Pancreas (tissue), 10 donors: Measurements from ENCODE around the gene R3HCC1L. TPM values are rescaled to one million over a fixed set of nuclear protein-coding genes. Genes with fewer than 3 reads are reported as not detected.

Experiments used
- ATAC-seq, 4 donors: fragments of 200-7000 bp; cut with Tn5 transposase; one replicate each; pipeline versions ENCODE4 v1.8.0 to v1.9.1; 2020; ENCODE audit warnings: mild to moderate bottlenecking in 4 of 4, moderate library complexity in 4 of 4
- DNase-seq, 6 donors: peaks; one replicate each; pipeline ENCODE4 v3.0.0-alpha.2; 2020
- FAIRE-seq: peaks from 2 replicates; lab custom pipeline; 2012; peaks lifted over from hg19 to GRCh38; lab: Jason Lieb, UNC
- H3K27ac ChIP-seq, 4 donors: fragments of 200-600 bp; sonication (generic); 1 replicate in 3 of 4; 2 replicates in 1 of 4; pipeline versions ENCODE4 v1.5.0 to v1.8.0; 2020
- H3K27me3 ChIP-seq, 4 donors: fragments of 200-600 bp; one replicate each; pipeline ENCODE4 v1.8.0; 2021
- H3K36me3 ChIP-seq, 3 donors: fragments of 200-600 bp; sonication (generic) in 1 of 3; one replicate each; pipeline versions ENCODE4 v1.5.0 to v1.8.0; 2020 to 2021
- H3K4me1 ChIP-seq, 3 donors: fragments of 200-600 bp; one replicate each; pipeline ENCODE4 v1.8.0; 2021
- H3K4me3 ChIP-seq, 4 donors: fragments of 200-600 bp; sonication (generic) in 2 of 4; one replicate each; pipeline versions ENCODE4 v1.5.0 to v1.8.0; 2020 to 2021
- H3K9me3 ChIP-seq, 4 donors: fragments of 200-600 bp; one replicate each; pipeline ENCODE4 v1.8.0; 2021
- WGBS, 2 donors: extraction: QIAGEN DNeasy Blood & Tissue Kit; methylation state at CpG; one replicate each; pipeline ENCODE4 v1.1.7; 2013; 5-methylcytosine and 5-hydroxymethylcytosine counted together
- intact Hi-C, 3 donors: fragments of 100-400 bp; cut with DNase I; formaldehyde crosslinking; loops; one replicate each; pipeline versions ENCODE4 v1.11.1 to v1.14.2; 2022
- polyA plus RNA-seq, 2 donors: library from polyadenylated mRNA; stranded (reverse); fragments of 200-250 nt; gene quantifications; one replicate each; pipeline ENCODE4 v1.2.3, GENCODE V29; 2013
- total RNA-seq, 6 donors: library from RNA; stranded (reverse); fragmentation: NEBNext Ultra II Directional in 4 of 6; extraction: Animal tissue kit (Norgen Biotek cat#: 25700) in 4 of 6; gene quantifications; one replicate each; pipeline versions ENCODE4 v1.2.1 to v1.2.4, GENCODE V29; 2021 to 2023
- TF ChIP-seq, protein P1 (sequence below), 4 donors: fragments of 200-600 bp; sonication (generic) in 3 of 4; IDR thresholded peaks; one replicate each; pipeline versions ENCODE4 v1.5.0 to v1.8.0; 2021; ENCODE audit warnings: antibody characterized with exemption in 4 of 4
- donor health status: healthy with polysubstance abuse.
- donor health status: DM: no; HTN: no; CAD: no; lungs with moderate emphysema.
- donor health status: DM: no; HTN: no; CAD: no.
- donor health status: control.
- donor health status: control.
- donor health status: Bipolar disorder and iron deficiency.
- donor health status: DM: yes; HTN: yes; CAD: no.
- donor health status: DM: no; HTN: no; CAD: no.
- donor health status: DM: no; HTN: no; CAD: no.
- donor health status: DM: yes; HTN: yes; CAD: no.

R3HCC1L gene
- total and polyA plus RNA-seq, 8 donors = 3.9 to 9.5 (median 4.9) TPM

DNA sequence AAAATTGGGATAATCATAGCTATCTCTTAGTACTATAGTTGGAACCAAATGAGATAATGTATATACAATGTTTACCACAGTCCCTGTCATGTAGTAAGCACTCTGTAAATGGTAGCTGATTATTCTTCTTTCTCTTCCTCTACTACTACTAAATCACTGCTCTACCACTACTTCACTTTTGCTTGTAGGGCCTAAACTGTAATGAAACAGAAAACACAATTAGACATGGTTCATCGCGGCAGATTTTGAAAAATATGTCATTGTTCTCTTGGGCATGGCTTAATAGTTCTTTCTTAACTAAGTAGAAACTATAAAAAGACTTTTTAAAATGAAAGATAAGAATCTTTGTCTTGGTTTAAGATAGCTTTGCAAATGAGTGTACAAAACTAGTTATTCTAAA, 34.9 kb downstream of the R3HCC1L start:
- no peak for ATAC-seq
- TF ChIP-seq, protein P1, sequence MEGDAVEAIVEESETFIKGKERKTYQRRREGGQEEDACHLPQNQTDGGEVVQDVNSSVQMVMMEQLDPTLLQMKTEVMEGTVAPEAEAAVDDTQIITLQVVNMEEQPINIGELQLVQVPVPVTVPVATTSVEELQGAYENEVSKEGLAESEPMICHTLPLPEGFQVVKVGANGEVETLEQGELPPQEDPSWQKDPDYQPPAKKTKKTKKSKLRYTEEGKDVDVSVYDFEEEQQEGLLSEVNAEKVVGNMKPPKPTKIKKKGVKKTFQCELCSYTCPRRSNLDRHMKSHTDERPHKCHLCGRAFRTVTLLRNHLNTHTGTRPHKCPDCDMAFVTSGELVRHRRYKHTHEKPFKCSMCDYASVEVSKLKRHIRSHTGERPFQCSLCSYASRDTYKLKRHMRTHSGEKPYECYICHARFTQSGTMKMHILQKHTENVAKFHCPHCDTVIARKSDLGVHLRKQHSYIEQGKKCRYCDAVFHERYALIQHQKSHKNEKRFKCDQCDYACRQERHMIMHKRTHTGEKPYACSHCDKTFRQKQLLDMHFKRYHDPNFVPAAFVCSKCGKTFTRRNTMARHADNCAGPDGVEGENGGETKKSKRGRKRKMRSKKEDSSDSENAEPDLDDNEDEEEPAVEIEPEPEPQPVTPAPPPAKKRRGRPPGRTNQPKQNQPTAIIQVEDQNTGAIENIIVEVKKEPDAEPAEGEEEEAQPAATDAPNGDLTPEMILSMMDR (IDR thresholded peaks at IDR 0.05) = no peak
- FAIRE-seq = no peak
- no peak for DNase-seq
- Histone ChIP-seq H3K27ac (no peak overlapping the region), H3K4me1 (no peaks in the 10 kb centered on the region), H3K36me3 (peaks cover 0 to 18% (median 2%) of the 10 kb centered on the region in 3 donors), H3K4me3 (no peak overlapping the region), H3K27me3 (no peaks in the 10 kb centered on the region), H3K9me3 (no peaks in the 10 kb centered on the region)
- 83 to 90% methylated on average over 2 of the region's 2 CpGs for WGBS, 2 donors
- intact Hi-C loops = no loop called here

DNA sequence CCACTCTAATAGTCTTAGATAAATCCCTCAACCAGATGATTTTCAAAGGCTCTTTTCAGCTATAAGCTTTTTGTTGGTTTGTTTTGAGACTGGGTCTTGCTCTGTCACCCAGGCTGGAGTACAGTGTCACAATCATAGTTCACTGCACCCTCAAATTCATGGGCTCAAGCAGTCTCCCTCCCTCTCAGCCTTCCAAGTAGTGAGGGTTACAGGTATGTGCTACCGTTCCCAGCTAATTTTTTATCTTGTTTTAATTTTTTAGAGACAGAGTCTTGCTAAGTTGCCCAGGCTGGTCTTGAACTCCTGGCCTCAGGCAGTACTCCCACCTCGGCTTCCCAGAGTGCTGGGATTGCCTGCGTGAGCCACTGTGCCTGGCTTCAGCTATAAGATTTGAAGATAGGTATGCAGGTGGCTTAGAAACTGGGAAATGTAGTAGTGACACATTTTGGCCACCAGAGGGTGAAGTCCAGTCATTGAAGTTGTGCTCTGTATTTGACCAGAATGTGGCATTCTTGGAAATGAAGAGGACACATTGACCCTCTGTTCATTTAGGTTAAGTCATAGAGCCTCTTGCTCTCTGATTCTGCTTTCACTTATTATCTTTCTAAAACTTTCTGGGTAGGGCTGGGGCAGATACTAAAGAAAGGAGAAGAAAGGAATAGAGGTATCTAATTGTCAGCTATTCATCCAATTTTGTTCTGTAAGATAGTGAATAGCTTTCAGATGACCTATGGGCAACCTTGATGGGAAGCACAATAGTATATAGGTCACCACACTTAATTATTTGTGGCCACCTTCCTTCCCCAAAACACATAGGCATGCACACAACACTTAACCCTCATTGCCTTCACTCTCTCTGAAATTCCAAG, 36.0 kb downstream of the R3HCC1L start:
- TF ChIP-seq, protein P1 (IDR thresholded peaks at IDR 0.05) = peak; percentile 59 to 79 (median 65)
- 35 to 40% methylated on average over 3 of the region's 3 CpGs for WGBS, 2 donors
- Histone ChIP-seq H3K4me3 (no peak overlapping the region), H3K27ac (no peak overlapping the region), H3K4me1 (no peaks in the 10 kb centered on the region), H3K9me3 (no peaks in the 10 kb centered on the region), H3K27me3 (no peaks in the 10 kb centered on the region), H3K36me3 (peaks cover 0 to 8% (median 0%) of the 10 kb centered on the region in 3 donors)
- DNase-seq (peak in 5 of 6 donors; percentile 15 to 54 (median 24)), FAIRE-seq (no peak), ATAC-seq (peak; percentile 82 to 96 (median 92))
- intact Hi-C loops = loop anchor here in 1 of 3 donors (10.0 kb wide), 1 partner anchor 134 kb away; no protein-coding TSS in a partner anchor

DNA sequence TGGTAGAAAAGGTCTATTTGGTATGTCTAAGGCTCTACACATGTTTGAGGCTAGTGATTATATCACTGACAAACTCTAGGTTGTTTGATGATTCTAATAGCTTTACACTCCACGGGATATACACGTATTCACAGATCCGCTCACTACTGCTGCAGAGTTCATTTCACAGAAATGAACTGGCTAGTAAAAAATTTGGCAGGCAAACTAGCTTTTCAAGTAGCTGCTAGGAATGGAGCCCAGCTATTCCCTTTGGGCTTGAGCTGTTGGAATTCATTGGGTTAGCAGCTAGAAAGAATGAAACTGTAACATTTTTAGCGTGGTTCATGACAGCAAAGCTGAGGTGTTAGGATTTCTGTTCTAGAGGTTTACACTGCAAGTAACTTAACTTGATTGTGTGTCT, 37.6 kb downstream of the R3HCC1L start:
- 75 to 77% methylated on average over 4 of the region's 4 CpGs for WGBS, 2 donors

DNA sequence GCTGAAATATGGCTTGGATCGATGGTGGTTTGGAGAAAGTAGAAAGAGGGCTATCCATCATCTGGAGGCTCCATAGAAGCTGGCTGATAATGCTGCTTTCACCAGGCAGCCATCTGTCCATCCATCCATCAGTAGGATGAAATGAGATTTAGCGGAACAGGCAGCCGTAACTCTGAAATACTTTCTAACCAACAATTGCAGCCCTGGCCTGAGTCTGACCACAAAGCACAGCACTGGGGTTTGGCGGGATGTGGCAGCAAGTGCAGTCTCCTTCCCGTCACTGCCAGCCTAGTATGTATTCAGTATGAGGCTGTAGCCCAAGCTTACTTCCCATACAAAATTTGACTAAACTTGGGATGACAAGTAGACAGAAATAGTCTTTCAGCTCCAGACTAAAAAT, 38.0 kb downstream of the R3HCC1L start:
- H3K9me3 ChIP-seq = no peaks in the 10 kb centered on the region
- no peak overlapping the region for H3K4me3 ChIP-seq
- WGBS, 2 donors = 93 to 94% methylated on average over 5 of the region's 5 CpGs
- FAIRE-seq (no peak), ATAC-seq (no peak), DNase-seq (no peak)
- H3K27me3 ChIP-seq = no peaks in the 10 kb centered on the region
- intact Hi-C loops = loop anchor here in 1 of 3 donors (10.0 kb wide), 1 partner anchor 132 kb away; no protein-coding TSS in a partner anchor
- H3K4me1 ChIP-seq = no peaks in the 10 kb centered on the region
- H3K27ac ChIP-seq = no peak overlapping the region
- TF ChIP-seq, protein P1 (IDR thresholded peaks at IDR 0.05) = no peak
- H3K36me3 ChIP-seq = no peaks in the 10 kb centered on the region

More for the DNA sequence above, 37.6 kb downstream of the R3HCC1L start:
- DNase-seq = no peak
- Histone ChIP-seq H3K9me3 (no peaks in the 10 kb centered on the region), H3K4me1 (no peaks in the 10 kb centered on the region), H3K27me3 (no peaks in the 10 kb centered on the region), H3K27ac (no peak overlapping the region), H3K36me3 (peaks cover 0 to 4% (median 0%) of the 10 kb centered on the region in 3 donors), H3K4me3 (no peak overlapping the region)
- TF ChIP-seq, protein P1 (IDR thresholded peaks at IDR 0.05) = no peak
- intact Hi-C loops = loop anchor here in 1 of 3 donors (10.0 kb wide), 1 partner anchor 133 kb away; no protein-coding TSS in a partner anchor
- ATAC-seq = peak in 3 of 4 donors; percentile 24 to 30 (median 27)
- FAIRE-seq = no peak
